NOMO-1 treated with DMSO at 0.1 percent for 48 hours (cell line): ENCODE data around the gene HORMAD2.

Experiments used
- DNase-seq: peaks from one replicate; lab custom pipeline; 2025; ENCODE audit not compliant: unreplicated experiment; lab: John Stamatoyannopoulos, UW

Gene HORMAD2

GRCh38 chr22:30104501-30105156 lies 24.4 kb downstream of the HORMAD2 start:
- DNase-seq: no peak

DNA sequence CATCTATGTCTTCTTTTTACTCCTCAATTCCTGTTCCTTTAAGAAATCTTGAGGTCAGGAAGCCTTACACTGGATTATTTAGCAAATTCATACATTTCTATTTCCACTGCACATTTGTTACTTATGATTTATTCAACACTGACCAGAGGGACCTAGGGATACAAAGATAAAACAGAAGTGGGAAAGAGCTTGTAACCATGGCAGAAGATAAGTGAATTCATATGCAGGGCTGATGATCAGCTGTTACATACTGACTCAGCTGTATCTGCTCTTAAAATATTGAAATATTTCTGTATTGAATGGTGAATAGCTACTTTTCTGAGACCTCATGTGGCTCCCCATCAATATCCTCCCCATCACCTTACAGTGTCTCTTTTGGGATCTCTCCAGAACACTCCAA lies 25.2 kb downstream of the HORMAD2 start:
- no peak for DNase-seq

GRCh38 chr22:30113494-30113893 lies 33.2 kb downstream of the HORMAD2 start:
- DNase-seq: no peak

DNA sequence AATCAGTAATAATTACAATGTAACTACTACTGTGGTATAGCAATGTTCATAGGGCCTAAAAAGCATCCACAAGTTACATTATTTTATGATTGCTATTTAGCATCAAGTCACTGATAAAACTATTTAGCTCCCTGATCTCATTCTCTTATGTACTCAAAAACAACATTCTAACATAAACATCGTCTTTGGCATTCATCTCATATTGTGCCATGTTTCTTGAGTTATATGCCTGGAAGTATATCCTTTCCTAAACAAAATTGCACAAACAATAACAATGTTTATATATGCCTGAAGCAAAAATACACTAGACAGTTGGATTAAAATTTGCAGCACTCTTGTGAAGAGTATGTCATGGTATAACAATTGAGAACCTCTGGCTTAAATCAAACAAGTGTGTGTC lies 34.1 kb downstream of the HORMAD2 start:
- no peak for DNase-seq

- DNase-seq: no peak
These were observed 35.4 kb downstream of the HORMAD2 start for GRCh38 chr22:30115705-30116104.

- DNase-seq: peak; percentile 21
These were observed 36.3 kb downstream of the HORMAD2 start for GRCh38 chr22:30116362-30117117.

- DNase-seq: no peak
These were observed 37.0 kb downstream of the HORMAD2 start for GRCh38 chr22:30117256-30117655.

- DNase-seq: no peak
These were observed 38.0 kb downstream of the HORMAD2 start for GRCh38 chr22:30118291-30118690.

- DNase-seq: peak; percentile 35
These were observed 41.7 kb downstream of the HORMAD2 start for GRCh38 chr22:30121960-30122359.

- no peak for DNase-seq
These were observed 43.2 kb downstream of the HORMAD2 start for GRCh38 chr22:30123463-30123862.

- DNase-seq: peak; percentile 17
These were observed 47.5 kb downstream of the HORMAD2 start for GRCh38 chr22:30127749-30128166.

DNA sequence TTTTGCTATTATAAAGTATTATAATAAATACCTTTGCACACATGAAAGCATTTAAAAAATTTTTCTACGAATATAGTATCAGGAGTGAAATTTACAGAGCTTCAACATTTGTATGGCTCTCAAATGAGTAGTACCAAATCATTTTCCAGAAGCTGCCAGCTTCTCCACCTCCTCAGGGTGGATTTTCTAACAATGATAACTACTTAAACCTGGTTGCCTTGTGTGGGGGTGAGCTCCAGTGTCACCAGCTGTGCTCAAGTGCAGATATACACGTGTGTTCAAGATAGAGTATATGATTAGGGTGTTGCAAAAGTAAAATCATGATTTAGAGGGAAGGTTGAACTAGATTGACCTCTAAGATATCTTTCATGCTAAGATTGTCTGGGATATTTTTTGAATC lies 48.2 kb downstream of the HORMAD2 start:
- DNase-seq: no peak

DNA sequence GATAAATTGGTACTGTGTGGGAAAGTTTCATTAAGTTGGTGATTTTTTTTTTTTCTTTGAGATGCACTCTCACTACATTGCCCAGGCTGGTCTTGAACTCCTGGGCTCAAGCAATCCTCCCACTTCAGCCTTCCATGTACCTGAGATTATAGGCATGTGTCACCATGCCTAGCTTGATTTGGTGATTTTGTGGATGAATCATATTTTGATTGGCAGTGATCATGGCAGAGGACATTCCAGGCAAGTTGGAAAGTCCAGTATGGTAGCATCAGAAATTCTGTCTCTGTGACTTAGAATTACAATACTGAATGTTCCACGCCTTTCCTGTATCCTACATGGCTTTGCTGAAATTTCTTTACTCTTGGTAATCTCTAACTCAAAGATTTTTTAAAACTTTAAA lies 49.4 kb downstream of the HORMAD2 start:
- no peak for DNase-seq

DNA sequence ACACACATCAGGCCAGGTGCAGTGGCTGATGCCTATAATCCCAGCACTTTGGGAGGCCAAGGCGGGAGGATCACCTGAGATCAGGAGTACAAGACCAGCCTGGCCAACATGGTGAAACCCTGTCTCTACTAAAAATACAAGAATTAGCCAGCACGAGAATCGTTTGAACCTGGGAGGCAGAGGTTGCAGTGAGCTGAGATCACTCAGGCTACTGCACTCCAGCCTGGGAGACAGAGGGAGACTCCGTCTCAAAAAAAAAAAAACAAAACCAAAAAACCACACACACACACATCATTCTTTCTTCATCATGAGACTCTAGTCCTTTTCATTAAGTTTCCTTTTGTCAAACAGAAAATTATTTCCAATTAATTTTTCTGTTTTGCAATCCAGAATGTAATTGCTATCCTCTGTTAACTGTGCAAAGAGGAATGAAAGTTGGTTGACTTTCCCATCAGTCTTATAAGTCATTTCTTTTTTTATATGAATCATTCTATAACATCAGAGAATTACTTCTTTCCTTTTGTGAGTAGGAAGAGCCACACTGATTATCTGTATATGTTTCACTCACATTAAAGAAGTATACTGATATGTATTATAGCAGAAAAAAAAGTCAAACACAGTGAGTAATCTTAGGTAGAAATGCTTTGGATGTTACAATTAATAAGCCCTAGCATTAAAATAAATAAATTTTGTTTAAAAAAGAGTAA lies 52.2 kb downstream of the HORMAD2 start:
- no peak for DNase-seq

DNA sequence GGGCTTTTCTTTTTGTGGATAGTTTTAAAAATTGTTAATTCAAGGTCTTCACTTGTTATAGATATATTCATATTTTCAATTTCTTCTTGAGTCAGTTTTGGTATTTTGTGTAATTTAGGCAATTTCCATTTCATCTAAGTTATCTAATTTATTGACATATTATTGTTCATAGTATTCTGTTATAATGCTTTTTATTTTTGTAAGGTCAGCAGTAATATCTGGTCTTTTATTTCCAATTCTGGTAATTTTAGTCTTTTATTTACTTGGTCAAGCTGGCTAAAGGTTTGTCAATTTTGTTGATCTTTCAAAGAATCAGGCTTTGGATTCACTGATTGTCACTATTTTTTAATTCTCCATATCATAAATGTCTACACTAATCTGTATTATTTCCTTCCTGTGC lies 60.1 kb downstream of the HORMAD2 start:
- no peak for DNase-seq

- DNase-seq: no peak
These were observed 63.0 kb downstream of the HORMAD2 start for GRCh38 chr22:30143265-30143664.

GRCh38 chr22:30144391-30144790 lies 64.1 kb downstream of the HORMAD2 start:
- no peak for DNase-seq

DNA sequence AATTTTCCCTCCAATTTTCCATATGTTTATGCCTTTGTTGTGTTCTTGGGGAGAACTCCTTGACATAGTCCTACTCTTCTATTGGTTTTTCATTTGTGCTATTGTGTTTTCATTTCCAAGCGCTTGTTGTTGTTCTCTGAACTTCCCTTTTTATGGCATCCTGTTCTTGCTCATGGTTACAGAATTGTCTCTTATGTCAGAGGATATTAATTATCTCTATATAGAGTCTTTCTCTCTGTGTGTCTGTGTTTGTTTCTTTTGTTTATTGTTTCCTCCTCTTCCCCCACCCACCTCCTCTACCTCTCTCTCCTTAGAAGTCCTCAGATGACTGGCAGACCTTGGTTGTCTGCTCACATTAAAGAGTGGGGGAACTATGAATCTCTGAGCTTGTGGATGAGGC lies 69.9 kb downstream of the HORMAD2 start:
- DNase-seq: peak; percentile 29

DNA sequence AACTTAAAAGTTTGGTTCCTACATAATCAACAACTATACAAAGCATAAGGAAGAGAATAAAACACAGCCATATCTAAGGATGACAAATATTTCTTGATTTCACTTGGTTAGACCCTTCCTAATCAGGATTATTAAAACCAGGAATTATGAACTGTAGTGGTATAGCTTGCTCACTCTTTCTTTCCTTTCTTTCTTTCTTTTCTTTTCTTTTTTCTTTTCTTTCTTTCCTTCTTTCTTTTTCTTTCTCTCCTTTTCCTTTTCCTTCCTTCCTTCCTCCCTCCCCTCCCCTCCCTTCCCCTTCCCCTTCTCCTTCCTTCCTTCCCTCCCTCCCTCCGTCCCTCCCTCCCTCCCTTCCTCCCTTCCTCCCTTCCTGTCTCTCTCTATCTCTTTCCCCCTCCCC lies 78.0 kb downstream of the HORMAD2 start:
- no peak for DNase-seq

GRCh38 chr22:30158744-30159500 lies 78.7 kb downstream of the HORMAD2 start:
- no peak for DNase-seq
